IgD-negative memory B cell (primary cell): ENCODE data around the gene MYDGF. TPM values are rescaled to one million over a fixed set of nuclear protein-coding genes. Genes with fewer than 3 reads are reported as not detected.
A peak's percentile ranks its signal among the peaks of the same experiment; 100 is the strongest.

Source experiments
- H3K27ac Mint-ChIP-seq, 3 donors: one replicate each; pipeline ENCODE4 v1.8.0; 2020 to 2022; ENCODE audit warnings: mild to moderate bottlenecking in 3 of 3, mixed read lengths in 3 of 3, moderate library complexity in 1 of 3
- H3K27me3 Mint-ChIP-seq: one replicate; pipeline ENCODE4 v1.8.0; 2021; ENCODE audit warnings: mixed read lengths
- H3K36me3 Mint-ChIP-seq: one replicate; pipeline ENCODE4 v1.8.0; 2020; ENCODE audit warnings: mild to moderate bottlenecking, mixed read lengths
- H3K4me1 Mint-ChIP-seq, 3 donors: one replicate each; pipeline ENCODE4 v1.8.0; 2020 to 2022; ENCODE audit warnings: mixed read lengths in 3 of 3, mild to moderate bottlenecking in 1 of 3
- H3K4me3 Mint-ChIP-seq, 4 donors: one replicate each; pipeline ENCODE4 v1.8.0; 2020 to 2022; ENCODE audit warnings: mild to moderate bottlenecking in 4 of 4, mixed read lengths in 4 of 4, moderate library complexity in 3 of 4
- H3K9me3 Mint-ChIP-seq, 3 donors: one replicate each; pipeline ENCODE4 v1.8.0; 2020 to 2021; ENCODE audit warnings: mixed read lengths in 3 of 3, mild to moderate bottlenecking in 1 of 3
- polyA plus RNA-seq: library from polyadenylated mRNA; unstranded; fragments of 300-500 nt; fragmentation: Illumina TruSeq; gene quantifications from one replicate; pipeline ENCODE4 v1.2.3, GENCODE V29; 2021

MYDGF gene
- polyA plus RNA-seq, 1 donor from 2014 or later, result 100 TPM

DNA sequence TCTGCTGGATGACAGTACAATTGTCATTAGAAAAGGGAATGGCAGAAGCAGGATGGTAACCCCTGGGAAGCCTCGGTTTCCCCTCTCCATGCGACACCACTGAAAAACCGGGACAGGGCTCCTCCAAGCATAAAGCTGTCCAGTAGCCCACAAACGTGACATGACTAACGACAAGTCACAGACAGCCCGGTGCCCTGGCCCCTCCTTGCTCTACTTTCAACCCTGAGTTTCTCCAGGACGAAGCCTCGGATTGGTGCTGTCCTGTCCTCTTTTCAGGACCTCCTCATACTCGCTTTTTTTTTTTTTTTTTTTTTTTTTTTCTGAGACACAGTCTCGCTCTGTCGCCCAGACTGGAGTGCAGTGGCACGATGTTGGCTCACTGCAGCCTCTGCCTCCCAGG lies 37.2 kb upstream of the MYDGF start:
- no peak overlapping the region for H3K27ac Mint-ChIP-seq
- no peaks in the 10 kb centered on the region for H3K27me3 Mint-ChIP-seq
- no peak overlapping the region for H3K4me3 Mint-ChIP-seq

GRCh38 chr19:4705413-4706131 lies 35.4 kb upstream of the MYDGF start:
- peaks cover 0 to 4% (median 0%) of the 10 kb centered on the region in 3 donors for H3K4me1 Mint-ChIP-seq
- H3K9me3 Mint-ChIP-seq, result no peaks in the 10 kb centered on the region
- H3K27me3 Mint-ChIP-seq, result no peaks in the 10 kb centered on the region
- no peak overlapping the region for H3K4me3 Mint-ChIP-seq
- no peak overlapping the region for H3K27ac Mint-ChIP-seq
- no peaks in the 10 kb centered on the region for H3K36me3 Mint-ChIP-seq

More for the DNA sequence above, 37.2 kb upstream of the MYDGF start:
- Mint-ChIP-seq H3K36me3 (no peaks in the 10 kb centered on the region), H3K4me1 (peaks cover 0 to 4% (median 0%) of the 10 kb centered on the region in 3 donors), H3K9me3 (no peaks in the 10 kb centered on the region)

- Mint-ChIP-seq H3K9me3 (no peaks in the 10 kb centered on the region), H3K27me3 (no peaks in the 10 kb centered on the region), H3K4me1 (peaks cover 0 to 3% (median 0%) of the 10 kb centered on the region in 3 donors), H3K4me3 (no peak overlapping the region), H3K36me3 (no peaks in the 10 kb centered on the region), H3K27ac (no peak overlapping the region)
Observed at GRCh38 chr19:4704317-4704673, 34.2 kb upstream of the MYDGF start.

DNA sequence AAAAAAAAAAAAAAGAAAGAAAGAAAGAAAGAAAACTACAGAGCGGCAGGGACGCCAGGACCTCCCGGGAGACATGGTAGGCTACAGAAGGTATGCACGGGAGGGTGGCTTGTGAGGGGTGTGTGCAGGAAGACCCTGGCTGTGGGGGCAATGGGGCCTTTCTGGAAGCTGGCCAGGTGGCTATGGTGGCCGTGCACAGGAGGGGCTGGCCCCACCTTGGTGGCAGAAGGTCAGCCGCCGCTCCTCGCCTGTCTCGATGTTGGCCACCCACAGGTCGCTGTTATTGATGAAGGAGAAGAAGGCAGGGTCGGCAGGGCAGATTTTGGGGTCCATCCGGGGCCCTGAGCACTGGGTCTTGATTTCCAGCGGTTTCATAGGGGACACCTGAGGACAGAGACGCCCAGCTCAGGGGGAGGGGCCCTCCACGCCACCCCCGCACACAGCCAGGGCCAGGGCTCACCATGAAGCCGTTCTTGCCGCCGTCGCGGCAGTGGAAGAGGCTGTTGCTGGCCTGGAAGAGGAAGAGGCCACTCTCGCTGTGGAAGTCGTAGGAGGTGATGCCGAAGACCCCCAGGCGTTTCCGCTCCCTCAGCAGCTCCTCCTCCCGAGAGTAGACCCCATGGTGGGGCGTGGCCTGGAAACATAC lies 33.7 kb upstream of the MYDGF start:
- Mint-ChIP-seq H3K4me3 (peak overlapping the region in 1 of 4 donors; percentile 67), H3K9me3 (no peaks in the 10 kb centered on the region), H3K4me1 (no peaks in the 10 kb centered on the region), H3K27me3 (no peaks in the 10 kb centered on the region), H3K36me3 (no peaks in the 10 kb centered on the region), H3K27ac (no peak overlapping the region)

- H3K27ac Mint-ChIP-seq, result no peak overlapping the region
- no peak overlapping the region for H3K4me3 Mint-ChIP-seq
- no peaks in the 10 kb centered on the region for H3K27me3 Mint-ChIP-seq
- no peaks in the 10 kb centered on the region for H3K9me3 Mint-ChIP-seq
- peaks cover 2% of the 10 kb centered on the region for H3K36me3 Mint-ChIP-seq
- no peaks in the 10 kb centered on the region for H3K4me1 Mint-ChIP-seq
Observed at GRCh38 chr19:4702764-4703163, 32.6 kb upstream of the MYDGF start.

- H3K4me3 Mint-ChIP-seq, result no peak overlapping the region
- peaks cover 2% of the 10 kb centered on the region for H3K36me3 Mint-ChIP-seq
- no peaks in the 10 kb centered on the region for H3K27me3 Mint-ChIP-seq
- no peaks in the 10 kb centered on the region for H3K9me3 Mint-ChIP-seq
- H3K27ac Mint-ChIP-seq, result peak overlapping the region in 1 of 3 donors; percentile 39
- H3K4me1 Mint-ChIP-seq, result no peaks in the 10 kb centered on the region
Observed at GRCh38 chr19:4701557-4701956, 31.4 kb upstream of the MYDGF start.

- Mint-ChIP-seq H3K27ac (peak overlapping the region in 1 of 3 donors; percentile 39), H3K27me3 (no peaks in the 10 kb centered on the region), H3K4me1 (no peaks in the 10 kb centered on the region), H3K36me3 (peaks cover 2% of the 10 kb centered on the region), H3K9me3 (no peaks in the 10 kb centered on the region), H3K4me3 (no peak overlapping the region)
Observed at GRCh38 chr19:4700693-4700970, 30.5 kb upstream of the MYDGF start.

DNA sequence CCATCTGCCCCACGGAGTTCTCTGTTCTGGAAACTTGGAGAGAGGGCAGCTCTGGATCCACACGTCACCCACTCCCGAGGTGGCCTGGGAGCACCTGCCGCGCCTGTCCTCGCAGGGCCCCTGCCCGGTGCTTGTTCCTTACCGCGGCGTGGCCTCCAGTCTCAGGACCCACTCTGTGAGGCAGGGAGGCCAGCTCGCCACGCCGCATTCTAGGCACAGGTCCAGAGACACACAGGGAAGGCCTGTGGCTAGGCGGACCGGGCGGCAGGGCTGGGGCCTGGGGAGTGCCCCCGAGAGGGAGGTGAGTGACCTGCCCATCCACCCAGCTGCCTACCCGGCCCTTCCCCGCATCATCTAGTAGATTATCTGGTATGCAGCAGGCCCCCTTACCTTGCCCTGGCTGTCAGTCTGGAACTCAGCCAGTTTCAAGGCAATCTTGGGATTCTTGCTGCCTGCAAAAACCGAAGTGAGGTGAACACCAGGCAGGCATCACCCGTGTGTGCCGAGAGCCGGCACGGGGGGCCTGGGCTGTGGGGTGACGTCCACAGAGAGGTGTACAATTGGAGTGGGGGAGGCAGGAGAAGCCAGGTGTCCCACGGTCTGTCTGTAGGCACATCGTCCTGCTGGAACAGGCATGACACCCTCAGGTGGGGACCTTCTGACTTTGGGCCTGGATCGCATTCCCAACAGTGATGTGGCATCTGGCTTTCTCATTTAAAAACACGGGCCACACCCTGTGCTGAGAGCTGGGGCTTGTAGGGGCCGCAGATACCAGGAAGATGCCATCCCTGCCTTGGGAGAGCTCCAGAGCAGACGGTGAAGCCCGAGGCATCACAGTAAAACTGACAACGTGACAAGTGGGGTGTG lies 29.9 kb upstream of the MYDGF start:
- H3K27ac Mint-ChIP-seq, result peak overlapping the region in 1 of 3 donors; percentile 63
- no peaks in the 10 kb centered on the region for H3K27me3 Mint-ChIP-seq
- no peaks in the 10 kb centered on the region for H3K4me1 Mint-ChIP-seq
- peaks cover 2% of the 10 kb centered on the region for H3K36me3 Mint-ChIP-seq
- no peaks in the 10 kb centered on the region for H3K9me3 Mint-ChIP-seq
- no peak overlapping the region for H3K4me3 Mint-ChIP-seq

DNA sequence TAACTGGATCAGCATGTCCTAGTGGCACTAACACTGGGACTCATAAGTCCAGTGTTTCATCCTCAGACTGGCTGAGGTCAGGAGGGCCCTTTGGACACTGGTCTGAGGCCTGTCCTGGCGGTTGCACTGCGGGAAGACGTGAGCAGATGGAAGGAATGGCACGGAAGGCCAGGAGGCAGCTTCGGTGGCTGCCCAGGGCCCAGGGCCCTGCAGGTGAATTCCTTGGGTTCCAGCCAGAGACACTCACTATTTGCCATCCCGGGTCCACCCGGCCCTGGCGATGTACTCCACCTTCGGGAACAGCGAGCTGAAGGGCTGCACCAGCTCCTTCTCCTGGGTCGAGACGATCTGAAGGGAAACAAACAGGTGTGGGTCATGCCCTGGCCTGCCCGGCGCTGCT lies 27.2 kb upstream of the MYDGF start:
- Mint-ChIP-seq H3K27me3 (no peaks in the 10 kb centered on the region), H3K36me3 (peaks cover 2% of the 10 kb centered on the region), H3K9me3 (no peaks in the 10 kb centered on the region), H3K27ac (no peak overlapping the region), H3K4me1 (no peaks in the 10 kb centered on the region), H3K4me3 (no peak overlapping the region)

DNA sequence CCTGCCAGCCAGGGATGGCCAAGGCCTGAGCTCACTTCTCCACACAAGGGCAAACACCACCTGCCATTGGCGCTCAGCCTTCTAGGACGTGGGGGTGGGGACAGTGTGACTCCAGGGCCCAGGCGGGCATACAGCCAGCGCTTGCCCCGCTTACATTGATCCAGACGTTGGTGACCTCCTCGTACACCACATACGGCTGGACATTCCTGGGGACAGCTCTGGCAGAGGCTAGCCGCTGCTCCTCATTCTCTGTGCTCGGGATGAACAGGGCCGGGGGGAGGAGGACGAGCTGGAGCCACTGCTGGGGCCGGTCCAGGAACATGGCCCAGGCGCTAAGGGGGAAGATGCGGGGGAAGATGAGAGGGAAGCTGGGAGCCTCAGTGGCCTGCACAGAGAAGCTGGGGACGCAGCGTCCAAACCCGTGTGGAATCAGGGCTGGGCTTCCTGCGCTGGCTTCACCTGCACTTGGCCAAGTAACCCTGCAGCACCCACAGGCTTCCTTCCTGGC lies 25.1 kb upstream of the MYDGF start:
- H3K4me3 Mint-ChIP-seq, result no peak overlapping the region
- no peaks in the 10 kb centered on the region for H3K27me3 Mint-ChIP-seq
- no peak overlapping the region for H3K27ac Mint-ChIP-seq
- no peaks in the 10 kb centered on the region for H3K9me3 Mint-ChIP-seq
- H3K36me3 Mint-ChIP-seq, result peaks cover 3% of the 10 kb centered on the region
- H3K4me1 Mint-ChIP-seq, result no peaks in the 10 kb centered on the region

DNA sequence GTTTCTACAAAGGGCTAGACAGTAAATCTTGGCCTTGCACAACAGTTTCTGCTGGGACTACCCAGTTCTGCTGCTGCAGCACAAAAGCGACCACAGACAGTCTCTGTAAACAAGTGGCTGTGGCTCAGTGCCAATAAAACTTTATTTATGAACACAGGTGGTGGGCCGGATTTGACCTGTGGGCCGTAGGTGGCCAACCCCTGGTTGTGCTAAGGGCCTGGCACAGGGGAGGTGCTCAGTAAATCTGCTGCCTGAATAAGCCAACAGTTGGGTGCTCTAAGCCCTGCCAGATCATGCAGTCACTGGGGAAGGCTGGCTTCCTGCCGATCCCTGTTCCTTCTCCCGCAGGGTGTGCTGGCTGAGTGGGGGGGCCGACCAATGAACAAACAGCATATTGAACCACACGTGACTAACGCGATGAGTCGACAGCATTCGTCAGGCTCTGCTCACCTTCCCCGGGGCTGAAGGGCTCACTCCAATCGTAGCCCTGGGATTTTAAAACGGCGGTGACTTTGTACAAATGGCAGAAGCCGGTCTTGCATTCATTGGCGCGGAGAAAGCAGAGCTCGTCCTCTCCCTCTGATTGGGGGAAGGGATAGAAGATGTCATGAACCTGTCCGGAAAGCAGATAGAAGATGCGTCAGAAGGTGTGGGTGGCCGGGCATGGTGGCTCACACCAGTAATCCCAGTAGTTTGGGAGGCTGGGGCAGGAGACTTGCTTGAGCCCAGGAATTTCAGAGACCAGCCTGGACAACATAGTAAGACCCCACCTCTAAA lies 24.3 kb upstream of the MYDGF start:
- peak overlapping the region in 1 of 3 donors; percentile 39 for H3K27ac Mint-ChIP-seq
- peaks cover 3% of the 10 kb centered on the region for H3K36me3 Mint-ChIP-seq
- H3K4me3 Mint-ChIP-seq, result no peak overlapping the region
- H3K9me3 Mint-ChIP-seq, result no peaks in the 10 kb centered on the region
- no peaks in the 10 kb centered on the region for H3K4me1 Mint-ChIP-seq
- H3K27me3 Mint-ChIP-seq, result no peaks in the 10 kb centered on the region

- Mint-ChIP-seq H3K4me1 (no peaks in the 10 kb centered on the region), H3K27ac (peak overlapping the region in 2 of 3 donors; percentile 39 to 73), H3K36me3 (peaks cover 3% of the 10 kb centered on the region), H3K9me3 (no peaks in the 10 kb centered on the region), H3K27me3 (no peaks in the 10 kb centered on the region), H3K4me3 (no peak overlapping the region)
Observed at GRCh38 chr19:4693471-4694121, 23.5 kb upstream of the MYDGF start.

GRCh38 chr19:4693078-4693350 lies 22.9 kb upstream of the MYDGF start:
- Mint-ChIP-seq H3K27ac (no peak overlapping the region), H3K27me3 (no peaks in the 10 kb centered on the region), H3K36me3 (peaks cover 1% of the 10 kb centered on the region), H3K4me3 (no peak overlapping the region), H3K9me3 (no peaks in the 10 kb centered on the region), H3K4me1 (no peaks in the 10 kb centered on the region)

DNA sequence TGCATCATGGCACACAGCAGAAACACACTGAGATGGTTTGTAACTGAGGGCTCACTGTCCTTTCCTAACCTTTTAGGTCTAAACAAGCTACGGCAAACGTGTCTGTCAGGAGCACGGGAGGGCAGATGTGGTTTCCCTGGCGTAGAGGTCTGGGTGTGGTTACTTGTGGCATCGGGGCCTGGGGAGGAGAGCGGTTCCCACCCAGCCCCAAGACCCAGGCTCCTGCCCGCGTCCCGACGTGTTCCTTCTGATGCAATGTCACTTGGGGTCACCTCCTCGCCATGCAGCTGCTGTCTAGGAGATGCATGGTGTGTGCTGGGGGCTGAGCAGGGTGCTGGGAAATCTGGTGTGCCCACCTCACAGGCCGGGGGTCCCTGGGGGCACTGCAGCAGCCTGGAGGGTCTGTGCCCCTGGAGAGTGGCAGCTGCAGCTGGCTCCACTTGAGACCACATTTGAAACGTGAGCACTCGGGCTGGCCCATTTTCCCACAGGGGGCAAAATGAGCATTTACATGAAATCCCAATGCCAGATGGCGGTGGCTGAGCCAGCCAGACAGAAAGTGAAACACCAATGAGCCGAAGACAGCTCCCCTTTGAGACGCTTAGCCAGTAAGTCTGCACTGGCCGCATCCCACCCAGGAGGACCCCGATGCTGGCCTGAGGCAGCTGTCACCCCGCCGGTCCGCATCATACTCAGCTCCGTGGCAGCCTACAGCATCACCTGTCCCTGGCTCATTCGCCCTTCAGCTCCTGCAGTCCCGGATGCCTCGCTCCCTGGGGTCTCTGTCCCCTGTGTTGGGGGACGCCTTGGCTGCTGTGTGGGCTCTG lies 22.3 kb upstream of the MYDGF start:
- Mint-ChIP-seq H3K27ac (no peak overlapping the region), H3K4me3 (no peak overlapping the region), H3K36me3 (peaks cover 1% of the 10 kb centered on the region), H3K9me3 (no peaks in the 10 kb centered on the region), H3K4me1 (no peaks in the 10 kb centered on the region), H3K27me3 (no peaks in the 10 kb centered on the region)
